OCI-LY7 (cell line): ENCODE results near the gene MYOF.

Source experiments
- EZH2phosphoT487 ChIP-seq: fragments of 200-600 bp; sonication (generic); IDR thresholded peaks from 2 replicates; pipeline ENCODE4 v1.6.1; 2018; ENCODE audit warnings: low read depth, borderline replicate concordance, mild to moderate bottlenecking, mixed run types, antibody characterized with exemption, low read length, moderate library complexity, mixed read lengths
- TF ChIP-seq, protein P1 (sequence below): fragments of 200-600 bp; sonication (generic); conservative IDR thresholded peaks from 2 replicates; pipeline ENCODE4 v1.5.1; 2014; ENCODE audit warnings: mild to moderate bottlenecking, antibody characterized with exemption, low read length, moderate library complexity, mixed read lengths

DNA sequence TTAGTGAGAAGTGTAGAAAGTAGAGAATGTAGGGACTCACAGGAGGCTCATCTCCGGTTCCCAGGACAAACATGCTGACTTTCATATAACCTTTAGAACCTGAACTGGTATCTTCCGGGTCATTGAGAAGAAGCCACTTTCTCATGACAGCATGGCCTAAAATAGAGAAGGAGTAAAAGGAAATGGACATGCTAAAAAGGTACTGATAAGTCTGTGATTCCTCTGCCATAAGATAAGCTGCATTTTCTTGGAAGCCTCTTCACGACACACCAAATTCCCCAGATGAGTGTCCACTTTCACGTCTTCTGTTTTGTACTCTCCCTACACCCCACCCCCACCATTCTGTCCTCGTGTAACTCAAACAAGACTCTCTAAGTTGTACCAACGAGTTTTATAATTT is 79.9 kb downstream of the MYOF start:
- TF ChIP-seq, protein P1, sequence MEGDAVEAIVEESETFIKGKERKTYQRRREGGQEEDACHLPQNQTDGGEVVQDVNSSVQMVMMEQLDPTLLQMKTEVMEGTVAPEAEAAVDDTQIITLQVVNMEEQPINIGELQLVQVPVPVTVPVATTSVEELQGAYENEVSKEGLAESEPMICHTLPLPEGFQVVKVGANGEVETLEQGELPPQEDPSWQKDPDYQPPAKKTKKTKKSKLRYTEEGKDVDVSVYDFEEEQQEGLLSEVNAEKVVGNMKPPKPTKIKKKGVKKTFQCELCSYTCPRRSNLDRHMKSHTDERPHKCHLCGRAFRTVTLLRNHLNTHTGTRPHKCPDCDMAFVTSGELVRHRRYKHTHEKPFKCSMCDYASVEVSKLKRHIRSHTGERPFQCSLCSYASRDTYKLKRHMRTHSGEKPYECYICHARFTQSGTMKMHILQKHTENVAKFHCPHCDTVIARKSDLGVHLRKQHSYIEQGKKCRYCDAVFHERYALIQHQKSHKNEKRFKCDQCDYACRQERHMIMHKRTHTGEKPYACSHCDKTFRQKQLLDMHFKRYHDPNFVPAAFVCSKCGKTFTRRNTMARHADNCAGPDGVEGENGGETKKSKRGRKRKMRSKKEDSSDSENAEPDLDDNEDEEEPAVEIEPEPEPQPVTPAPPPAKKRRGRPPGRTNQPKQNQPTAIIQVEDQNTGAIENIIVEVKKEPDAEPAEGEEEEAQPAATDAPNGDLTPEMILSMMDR = no peak
- no peak for TF ChIP-seq EZH2phosphoT487
